ENCODE results near the gene MTPN.

Gene MTPN

GRCh38 chr7:135877805-135878204 is 99.4 kb downstream of the MTPN start:
- DNase-seq: no peak

Data from activated naive CD4-positive, alpha-beta T cell treated with anti-CD3 and anti-CD28 coated beads, Interleukin-2, amount 50 U/mL, for 16 hours (primary cell).